Measurements from ENCODE around the gene LRRK1.

DNA sequence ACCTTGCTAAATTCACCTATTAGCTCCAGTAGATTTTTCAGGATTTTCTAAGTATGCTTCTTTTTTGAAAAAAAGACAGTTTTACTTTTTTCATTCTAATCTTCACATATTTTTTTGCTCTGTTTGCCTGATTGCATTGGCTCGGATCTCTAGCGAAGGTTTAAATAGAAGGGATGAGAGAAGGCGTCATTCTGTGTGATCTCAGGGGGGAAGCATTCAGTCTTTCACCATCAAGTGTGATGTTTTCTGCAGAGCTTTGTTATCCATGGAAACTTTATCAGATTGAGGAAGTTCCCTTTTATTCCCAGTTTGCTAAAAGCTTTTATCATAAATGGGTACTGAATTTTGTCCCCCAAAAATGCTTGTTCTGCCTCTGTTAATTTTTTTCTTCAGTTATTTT is 120.3 kb downstream of the LRRK1 start:
- TF ChIP-seq, protein P1, sequence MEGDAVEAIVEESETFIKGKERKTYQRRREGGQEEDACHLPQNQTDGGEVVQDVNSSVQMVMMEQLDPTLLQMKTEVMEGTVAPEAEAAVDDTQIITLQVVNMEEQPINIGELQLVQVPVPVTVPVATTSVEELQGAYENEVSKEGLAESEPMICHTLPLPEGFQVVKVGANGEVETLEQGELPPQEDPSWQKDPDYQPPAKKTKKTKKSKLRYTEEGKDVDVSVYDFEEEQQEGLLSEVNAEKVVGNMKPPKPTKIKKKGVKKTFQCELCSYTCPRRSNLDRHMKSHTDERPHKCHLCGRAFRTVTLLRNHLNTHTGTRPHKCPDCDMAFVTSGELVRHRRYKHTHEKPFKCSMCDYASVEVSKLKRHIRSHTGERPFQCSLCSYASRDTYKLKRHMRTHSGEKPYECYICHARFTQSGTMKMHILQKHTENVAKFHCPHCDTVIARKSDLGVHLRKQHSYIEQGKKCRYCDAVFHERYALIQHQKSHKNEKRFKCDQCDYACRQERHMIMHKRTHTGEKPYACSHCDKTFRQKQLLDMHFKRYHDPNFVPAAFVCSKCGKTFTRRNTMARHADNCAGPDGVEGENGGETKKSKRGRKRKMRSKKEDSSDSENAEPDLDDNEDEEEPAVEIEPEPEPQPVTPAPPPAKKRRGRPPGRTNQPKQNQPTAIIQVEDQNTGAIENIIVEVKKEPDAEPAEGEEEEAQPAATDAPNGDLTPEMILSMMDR (IDR thresholded peaks at IDR 0.05; ENCODE audit: low read length) = no peak
- no peak for TF ChIP-seq EZH2 (IDR thresholded peaks at IDR 0.05; ENCODE audit: borderline replicate concordance, low read length)
